Neuronal stem cell (in vitro differentiated cells): Measurements from ENCODE around the gene TARBP2.

ENCODE experiments used
- DNase-seq: peaks from one replicate; pipeline ENCODE4 v3.0.0-alpha.2; 2013; ENCODE audit warnings: low spot score
- H2AFZ ChIP-seq: one replicate; pipeline ENCODE4 v1.6.1; 2013; ENCODE audit warnings: mild to moderate bottlenecking, low read length, inconsistent platforms
- H2AK5ac ChIP-seq: 2 replicates; pipeline ENCODE4 v1.6.1; 2013; ENCODE audit warnings: low read depth, mild to moderate bottlenecking, inconsistent platforms, low read length, moderate library complexity, mixed read lengths
- H2BK120ac ChIP-seq: 2 replicates; pipeline ENCODE4 v1.6.1; 2013; ENCODE audit warnings: low read depth, mild to moderate bottlenecking, inconsistent platforms, low read length, moderate library complexity, mixed read lengths
- H2BK12ac ChIP-seq: one replicate; pipeline ENCODE4 v1.6.1; 2013; ENCODE audit warnings: low read length, inconsistent platforms
- H2BK15ac ChIP-seq: 2 replicates; pipeline ENCODE4 v1.6.1; 2013; ENCODE audit warnings: mild to moderate bottlenecking, low read length, inconsistent platforms, mixed read lengths
- H2BK5ac ChIP-seq: one replicate; pipeline ENCODE4 v1.6.1; 2013; ENCODE audit warnings: inconsistent platforms, mild to moderate bottlenecking, low read length, moderate library complexity
- H3K14ac ChIP-seq: one replicate; pipeline ENCODE4 v1.6.1; 2013; ENCODE audit warnings: low read length, inconsistent platforms
- H3K18ac ChIP-seq: 2 replicates; pipeline ENCODE4 v1.6.1; 2013; ENCODE audit warnings: low read length, inconsistent platforms
- H3K23ac ChIP-seq: 2 replicates; pipeline ENCODE4 v1.6.1; 2013; ENCODE audit warnings: low read depth, mild to moderate bottlenecking, mixed read lengths, low read length, inconsistent platforms; ENCODE audit not compliant: poor library complexity
- H3K27ac ChIP-seq: replicated peaks from 3 replicates; pipeline ENCODE4 v1.5.1; 2013; ENCODE audit warnings: low read length, inconsistent platforms
- H3K27me3 ChIP-seq, 3 experiments: 2 replicates each; pipeline ENCODE4 v1.6.1; 2013; ENCODE audit warnings: low read length in 3 of 3, mild to moderate bottlenecking in 2 of 3, inconsistent platforms in 1 of 3, low read depth in 1 of 3, mixed read lengths in 1 of 3, moderate library complexity in 1 of 3; ENCODE audit not compliant: control insufficient read depth in 3 of 3, insufficient read depth in 3 of 3
- H3K36me3 ChIP-seq, 2 donors: replicated peaks in 1 of 2; 2 replicates each; pipeline ENCODE4 v1.6.1; 2013; ENCODE audit warnings: low read length in 2 of 2; ENCODE audit not compliant: control insufficient read depth in 2 of 2, insufficient read depth in 2 of 2
- H3K4ac ChIP-seq: 2 replicates; pipeline ENCODE4 v1.6.1; 2013; ENCODE audit warnings: inconsistent platforms, mild to moderate bottlenecking, low read length, moderate library complexity
- H3K4me1 ChIP-seq, 2 donors: 1 replicate in 1 of 2; 2 replicates in 1 of 2; pipeline ENCODE4 v1.6.1; 2013; ENCODE audit warnings: low read length in 2 of 2, low read depth in 1 of 2; ENCODE audit not compliant: control insufficient read depth in 2 of 2, insufficient read depth in 1 of 2
- H3K4me2 ChIP-seq: one replicate; pipeline ENCODE4 v1.6.1; 2013; ENCODE audit warnings: mild to moderate bottlenecking, low read length, inconsistent platforms; ENCODE audit not compliant: insufficient read depth, poor library complexity, severe bottlenecking
- H3K4me3 ChIP-seq, 2 donors: 2 replicates each; pipeline ENCODE4 v1.5.1; 2013; ENCODE audit warnings: low read length in 2 of 2, mild to moderate bottlenecking in 2 of 2, inconsistent platforms in 1 of 2, moderate library complexity in 1 of 2
- H3K79me1 ChIP-seq: one replicate; pipeline ENCODE4 v1.6.1; 2013; ENCODE audit warnings: low read depth, mild to moderate bottlenecking, inconsistent platforms, low read length, moderate library complexity
- H3K9ac ChIP-seq: one replicate; pipeline ENCODE4 v1.6.1; 2013; ENCODE audit warnings: mild to moderate bottlenecking, low read depth, low read length, inconsistent platforms; ENCODE audit not compliant: poor library complexity
- H3K9me3 ChIP-seq, 2 donors: replicated peaks in 1 of 2; 2 replicates each; pipeline versions ENCODE3 to v1.6.1; 2013; ENCODE audit warnings: low read length in 2 of 2, mild to moderate bottlenecking in 2 of 2, inconsistent platforms in 1 of 2, low read depth in 1 of 2, mixed read lengths in 1 of 2, moderate library complexity in 1 of 2; ENCODE audit not compliant: control insufficient read depth in 2 of 2, insufficient read depth in 1 of 2
- H4K8ac ChIP-seq: one replicate; pipeline ENCODE4 v1.6.1; 2013; ENCODE audit warnings: low read depth, mild to moderate bottlenecking, inconsistent platforms, low read length, moderate library complexity
- H4K91ac ChIP-seq: one replicate; pipeline ENCODE4 v1.6.1; 2013; ENCODE audit warnings: low read length, low read depth, mild to moderate bottlenecking, inconsistent platforms; ENCODE audit not compliant: poor library complexity
- WGBS, 2 donors: extraction: QIAGEN DNeasy Blood & Tissue Kit; methylation state at CpG; one replicate each; pipeline ENCODE4 v1.1.7; 2013; ENCODE audit warnings: missing lambda C conversion rate in 2 of 2, mixed read lengths in 1 of 2; ENCODE audit not compliant: insufficient read length in 2 of 2, insufficient replicate concordance in 1 of 2; ENCODE audit errors: extremely low coverage in 2 of 2; 5-methylcytosine and 5-hydroxymethylcytosine counted together

The TARBP2 gene

DNA sequence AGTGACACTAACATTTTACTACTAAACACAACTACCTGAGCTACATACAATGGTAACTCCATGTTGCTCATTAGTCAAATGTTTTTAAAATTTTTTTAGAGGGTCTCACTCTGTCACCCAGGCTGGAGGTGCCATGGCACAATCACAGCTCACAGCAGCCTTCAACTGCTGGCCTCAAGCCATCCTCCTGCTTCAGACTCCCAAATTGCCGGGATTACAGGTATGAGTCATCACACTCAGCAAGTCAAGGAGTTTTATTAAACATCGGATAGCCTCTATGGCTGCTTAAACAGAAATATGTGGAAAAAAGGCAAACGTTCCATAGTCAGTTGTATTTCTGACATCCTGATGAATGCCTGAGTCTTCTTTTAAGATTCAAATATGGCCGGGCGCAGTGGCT lies 17.3 kb downstream of the TARBP2 start:
- no peak overlapping the region for H3K27ac ChIP-seq
- H3K4me1 ChIP-seq = no peaks in the 10 kb centered on the region
- H3K27me3 ChIP-seq = no peaks in the 10 kb centered on the region
- H2BK15ac ChIP-seq = no peak overlapping the region
- no peak overlapping the region for H2BK120ac ChIP-seq
- no peaks in the 10 kb centered on the region for H3K9me3 ChIP-seq
- H3K36me3 ChIP-seq = peaks cover 33 to 92% of the 10 kb centered on the region in 2 donors
- no peak for DNase-seq
- no peak overlapping the region for H3K9ac ChIP-seq
- no peak overlapping the region for H3K4ac ChIP-seq
- H4K8ac ChIP-seq = no peak overlapping the region
- no peak overlapping the region for H2BK5ac ChIP-seq
- no CpG with 5 or more reads among the region's 5 CpGs for WGBS, 2 donors
- no peak overlapping the region for H2AFZ ChIP-seq
- no peak overlapping the region for H3K4me2 ChIP-seq
- no peak overlapping the region for H2BK12ac ChIP-seq
- no peaks in the 10 kb centered on the region for H3K79me1 ChIP-seq
- no peak overlapping the region for H2AK5ac ChIP-seq
- no peak overlapping the region for H4K91ac ChIP-seq
- no peak overlapping the region for H3K14ac ChIP-seq
- no peak overlapping the region for H3K18ac ChIP-seq
- no peak overlapping the region for H3K4me3 ChIP-seq
- H3K23ac ChIP-seq = no peak overlapping the region

GRCh38 chr12:53523131-53523530 lies 22.0 kb downstream of the TARBP2 start:
- no peak overlapping the region for H2AFZ ChIP-seq

DNA sequence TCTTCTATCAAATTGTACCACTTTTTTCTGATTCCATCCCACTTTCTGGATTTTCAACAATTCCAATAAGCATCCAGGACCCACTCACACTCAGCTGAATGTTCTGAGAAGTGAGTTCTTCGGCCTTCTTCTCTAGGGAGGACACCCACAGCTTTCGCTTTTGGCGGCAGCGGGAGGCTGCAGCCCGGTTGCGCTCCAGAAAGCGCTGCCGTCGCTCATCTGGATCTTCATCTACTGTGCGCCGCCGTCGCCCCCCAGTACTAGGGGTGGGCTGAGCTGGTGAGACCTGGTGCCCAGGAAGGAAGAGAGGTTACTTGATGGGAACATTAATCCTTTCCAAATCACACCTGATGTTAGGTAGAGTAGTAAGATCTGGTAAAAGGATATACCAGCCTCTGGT lies 23.4 kb downstream of the TARBP2 start:
- Histone ChIP-seq H3K23ac (no peak overlapping the region), H3K4ac (no peak overlapping the region), H3K4me3 (no peak overlapping the region), H4K91ac (no peak overlapping the region), H2BK120ac (no peak overlapping the region), H2BK15ac (no peak overlapping the region), H3K4me1 (no peaks in the 10 kb centered on the region), H2BK12ac (no peak overlapping the region), H3K27me3 (no peaks in the 10 kb centered on the region), H3K9ac (no peak overlapping the region), H3K27ac (no peak overlapping the region), H2AFZ (no peak overlapping the region), H3K4me2 (no peak overlapping the region), H2BK5ac (no peak overlapping the region), H2AK5ac (no peak overlapping the region), H3K79me1 (no peaks in the 10 kb centered on the region), H3K36me3 (peaks cover 14 to 74% of the 10 kb centered on the region in 2 donors), H3K18ac (no peak overlapping the region), H3K9me3 (no peaks in the 10 kb centered on the region), H3K14ac (no peak overlapping the region), H4K8ac (no peak overlapping the region)
- no peak for DNase-seq
- no CpG with 5 or more reads among the region's 13 CpGs for WGBS, 2 donors

More at GRCh38 chr12:53523131-53523530, 22.0 kb downstream of the TARBP2 start:
- no peak overlapping the region for H3K4ac ChIP-seq
- no peaks in the 10 kb centered on the region for H3K27me3 ChIP-seq
- no peak for DNase-seq
- peaks cover 14 to 79% of the 10 kb centered on the region in 2 donors for H3K36me3 ChIP-seq
- no peak overlapping the region for H3K27ac ChIP-seq
- H3K79me1 ChIP-seq = no peaks in the 10 kb centered on the region
- no peak overlapping the region for H2BK120ac ChIP-seq
- no peak overlapping the region for H3K9ac ChIP-seq
- H4K8ac ChIP-seq = no peak overlapping the region
- H3K14ac ChIP-seq = no peak overlapping the region
- no peak overlapping the region for H2BK15ac ChIP-seq
- no peak overlapping the region for H2BK5ac ChIP-seq
- no peaks in the 10 kb centered on the region for H3K9me3 ChIP-seq
- no peak overlapping the region for H2BK12ac ChIP-seq
- H3K18ac ChIP-seq = no peak overlapping the region
- no peak overlapping the region for H3K4me2 ChIP-seq
- no peak overlapping the region for H3K4me3 ChIP-seq
- H2AK5ac ChIP-seq = no peak overlapping the region
- no peak overlapping the region for H3K23ac ChIP-seq
- no CpG with 5 or more reads among the region's 3 CpGs for WGBS, 2 donors
- H3K4me1 ChIP-seq = no peaks in the 10 kb centered on the region
- no peak overlapping the region for H4K91ac ChIP-seq

GRCh38 chr12:53530061-53530460 lies 29.0 kb downstream of the TARBP2 start:
- DNase-seq = no peak
- Histone ChIP-seq H4K91ac (no peak overlapping the region), H3K9ac (no peak overlapping the region), H3K4me3 (no peak overlapping the region), H2AFZ (no peak overlapping the region), H3K9me3 (no peaks in the 10 kb centered on the region), H3K14ac (no peak overlapping the region), H2BK15ac (no peak overlapping the region), H3K79me1 (no peaks in the 10 kb centered on the region), H2BK120ac (no peak overlapping the region), H3K18ac (no peak overlapping the region), H2BK12ac (no peak overlapping the region), H3K27ac (no peak overlapping the region), H2AK5ac (no peak overlapping the region), H4K8ac (no peak overlapping the region), H3K4ac (no peak overlapping the region), H3K4me2 (no peak overlapping the region), H3K4me1 (no peaks in the 10 kb centered on the region), H3K36me3 (peaks cover 19 to 66% of the 10 kb centered on the region in 2 donors), H3K27me3 (no peaks in the 10 kb centered on the region), H3K23ac (no peak overlapping the region), H2BK5ac (no peak overlapping the region)
- WGBS, 2 donors = no CpG with 5 or more reads among the region's 2 CpGs
